Measurements from ENCODE around the gene PNPT1. TPM values are rescaled to one million over a fixed set of nuclear protein-coding genes. Genes with fewer than 3 reads are reported as not detected.

Gene PNPT1
- total and polyA plus RNA-seq, 2 donors (not counting 3 experiments of a cell fraction or from before 2014, with no cell fraction given): 6.6 to 32.4 TPM

DNA sequence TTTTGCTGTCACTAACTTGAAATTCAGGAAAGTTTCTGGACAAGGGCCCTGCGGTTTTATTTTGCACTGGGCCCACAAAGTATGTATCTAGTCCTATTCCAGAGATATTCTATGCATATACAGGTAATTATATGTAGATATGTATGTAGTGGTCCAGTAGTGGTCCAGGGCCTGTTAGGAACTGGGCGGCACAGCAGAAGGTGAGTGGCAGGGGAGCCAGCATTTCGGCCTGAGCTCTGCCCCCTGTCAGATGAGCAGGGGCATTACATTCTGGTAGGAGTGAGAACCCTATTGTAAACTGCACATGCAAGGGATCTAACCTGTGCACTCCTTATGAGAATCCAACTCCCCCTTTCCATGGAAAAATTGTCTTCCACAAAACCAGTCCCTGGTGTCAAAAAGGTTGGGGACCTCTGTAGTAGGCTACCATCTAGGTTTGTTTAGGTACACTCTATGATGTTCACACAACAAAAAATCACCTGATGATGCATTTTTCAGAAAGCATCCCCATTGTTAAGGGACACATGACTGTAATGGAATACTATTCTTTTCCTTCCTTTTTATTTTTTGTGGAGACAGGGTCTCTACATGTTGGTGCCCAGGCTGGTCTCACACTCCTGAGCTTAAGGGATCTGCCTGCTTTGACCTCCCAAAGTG is 73.4 kb downstream of the PNPT1 start:
- ChIA-PET CTCF (interaction anchor here (1.0 kb wide), 1 partner anchor 100 kb away, joined by 3 read pairs; no protein-coding TSS in a partner anchor), POLR2A (no interaction called here)
- no peak overlapping the region for H3K4me2 ChIP-seq (ENCODE audit: insufficient read depth, low read length)
- peaks cover 53% of the 10 kb centered on the region for H3K79me2 ChIP-seq (ENCODE audit: control insufficient read depth, insufficient read depth, low read length)
- H3K9ac ChIP-seq (replicated peaks; ENCODE audit: extremely low read depth, insufficient read depth, low read length): no peak overlapping the region
- H3K9me3 ChIP-seq (replicated peaks; ENCODE audit: control insufficient read depth, insufficient read depth, low read length): no peaks in the 10 kb centered on the region
- no peak overlapping the region for H3K4me3 ChIP-seq (replicated peaks in 1 of 3; ENCODE audit: insufficient read depth in 1 of 3, low read depth in 1 of 3, low read length in 3 of 3)
- H4K20me1 ChIP-seq (replicated peaks; ENCODE audit: control insufficient read depth, extremely low read depth, insufficient read depth, low read length): no peaks in the 10 kb centered on the region
- H3K9me1 ChIP-seq (replicated peaks; ENCODE audit: control insufficient read depth, extremely low read depth, insufficient read depth, low read length): no peaks in the 10 kb centered on the region
- H3K27me3 ChIP-seq (ENCODE audit: control insufficient read depth in 2 of 2, insufficient read depth in 2 of 2, low read length in 2 of 2): no peaks in the 10 kb centered on the region
- intact Hi-C loops (cut with micrococcal nuclease): no loop called here
- H3K36me3 ChIP-seq (ENCODE audit: control insufficient read depth in 2 of 2, extremely low read depth in 1 of 2, insufficient read depth in 2 of 2, low read length in 2 of 2): no peaks in the 10 kb centered on the region
- TF ChIP-seq, protein P1, sequence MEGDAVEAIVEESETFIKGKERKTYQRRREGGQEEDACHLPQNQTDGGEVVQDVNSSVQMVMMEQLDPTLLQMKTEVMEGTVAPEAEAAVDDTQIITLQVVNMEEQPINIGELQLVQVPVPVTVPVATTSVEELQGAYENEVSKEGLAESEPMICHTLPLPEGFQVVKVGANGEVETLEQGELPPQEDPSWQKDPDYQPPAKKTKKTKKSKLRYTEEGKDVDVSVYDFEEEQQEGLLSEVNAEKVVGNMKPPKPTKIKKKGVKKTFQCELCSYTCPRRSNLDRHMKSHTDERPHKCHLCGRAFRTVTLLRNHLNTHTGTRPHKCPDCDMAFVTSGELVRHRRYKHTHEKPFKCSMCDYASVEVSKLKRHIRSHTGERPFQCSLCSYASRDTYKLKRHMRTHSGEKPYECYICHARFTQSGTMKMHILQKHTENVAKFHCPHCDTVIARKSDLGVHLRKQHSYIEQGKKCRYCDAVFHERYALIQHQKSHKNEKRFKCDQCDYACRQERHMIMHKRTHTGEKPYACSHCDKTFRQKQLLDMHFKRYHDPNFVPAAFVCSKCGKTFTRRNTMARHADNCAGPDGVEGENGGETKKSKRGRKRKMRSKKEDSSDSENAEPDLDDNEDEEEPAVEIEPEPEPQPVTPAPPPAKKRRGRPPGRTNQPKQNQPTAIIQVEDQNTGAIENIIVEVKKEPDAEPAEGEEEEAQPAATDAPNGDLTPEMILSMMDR (IDR thresholded peaks at IDR 0.05; ENCODE audit: extremely low read depth in 1 of 2, insufficient read depth in 1 of 2, low read depth in 1 of 2, low read length in 2 of 2): peak in 1 of 2 donors; percentile 41
- TF ChIP-seq POLR2AphosphoS5 (IDR thresholded peaks at IDR 0.05; ENCODE audit: insufficient read depth, low read depth, low read length) (no peak), POLR2A (IDR thresholded peaks at IDR 0.05; ENCODE audit: low read depth, low read length) (no peak), MYC (IDR thresholded peaks at IDR 0.05; ENCODE audit: low read depth, low read length) (no peak), JUN (IDR thresholded peaks at IDR 0.05; ENCODE audit: borderline replicate concordance, insufficient read depth, insufficient read length, low read depth) (no peak)
- TF ChIP-seq, protein P2, sequence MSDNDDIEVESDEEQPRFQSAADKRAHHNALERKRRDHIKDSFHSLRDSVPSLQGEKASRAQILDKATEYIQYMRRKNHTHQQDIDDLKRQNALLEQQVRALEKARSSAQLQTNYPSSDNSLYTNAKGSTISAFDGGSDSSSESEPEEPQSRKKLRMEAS (IDR thresholded peaks at IDR 0.05; ENCODE audit: insufficient read depth, insufficient read length): no peak
- BruUV-seq (replicated peaks): no TSS peak
- no peak for DNase-seq (ENCODE audit: low read depth, low spot score)
- H3K4me1 ChIP-seq (ENCODE audit: control insufficient read depth, extremely low read depth, insufficient read depth, low read length): peaks cover 16% of the 10 kb centered on the region
- no peak overlapping the region for H2AFZ ChIP-seq (ENCODE audit: low read depth, low read length)
- H3K27ac ChIP-seq (ENCODE audit: insufficient read depth, low read depth, low read length): no peak overlapping the region
- FAIRE-seq: no peak
- dilution Hi-C loops (cut with MboI; ENCODE audit: extremely low pct_ligation_motif_present, low sequenced_read_pairs): no loop called here
